H1 (cell line): ENCODE data around the gene EXD3. TPM values are rescaled to one million over a fixed set of nuclear protein-coding genes. Genes with fewer than 3 reads are reported as not detected.

Experiments used
- ATF2 ChIP-seq: IDR thresholded peaks from 2 replicates; pipeline ENCODE4 v1.6.1; 2012; ENCODE audit warnings: low read length, inconsistent platforms
- BACH1 ChIP-seq: IDR thresholded peaks from 2 replicates; pipeline ENCODE4 v1.6.1; 2012; ENCODE audit warnings: low read length, improper control_type of control experiment
- BCL11A ChIP-seq, 2 experiments: IDR thresholded peaks; one replicate each; pipeline ENCODE4 v1.6.1; 2011; ENCODE audit warnings: low read depth in 2 of 2, low read length in 2 of 2, mild to moderate bottlenecking in 2 of 2
- CBX5 ChIP-seq: fragments of 300-800, 300-1000 bp; sonication (generic); IDR thresholded peaks from 2 replicates; pipeline ENCODE4 v1.7.1; 2016; ENCODE audit warnings: antibody characterized with exemption, low read length, low read depth
- CREB1 ChIP-seq: IDR thresholded peaks from 2 replicates; pipeline ENCODE4 v1.6.1; 2012; ENCODE audit warnings: inconsistent platforms
- EP300 ChIP-seq, 2 experiments: IDR thresholded peaks; 1 replicate in 1 of 2; 2 replicates in 1 of 2; pipeline ENCODE4 v1.6.1; 2011 to 2012; ENCODE audit warnings: low read depth in 2 of 2, low read length in 2 of 2, mild to moderate bottlenecking in 2 of 2, borderline replicate concordance in 1 of 2, inconsistent platforms in 1 of 2, moderate library complexity in 1 of 2
- HDAC2 ChIP-seq, 2 experiments: fragments of 300-600 bp in 1 of 2; sonication (generic) in 1 of 2; IDR thresholded peaks; 2 replicates each; pipeline ENCODE4 v1.6.1; 2011 to 2012; ENCODE audit warnings: low read depth in 2 of 2, low read length in 2 of 2, mild to moderate bottlenecking in 2 of 2, moderate library complexity in 2 of 2, borderline replicate concordance in 1 of 2, inconsistent platforms in 1 of 2
- JUN ChIP-seq: IDR thresholded peaks from 2 replicates; pipeline ENCODE4 v1.6.1; 2011; ENCODE audit warnings: low read depth, mild to moderate bottlenecking, improper control_type of control experiment, low read length
- JUND ChIP-seq: IDR thresholded peaks from 2 replicates; pipeline ENCODE4 v1.6.1; 2011; ENCODE audit warnings: mild to moderate bottlenecking, improper control_type of control experiment, low read length
- KDM4A ChIP-seq: IDR thresholded peaks from one replicate; pipeline ENCODE4 v1.7.1; 2012; ENCODE audit warnings: low read depth, mild to moderate bottlenecking, moderate library complexity, low read length, inconsistent platforms; ENCODE audit not compliant: severe bottlenecking
- MAFK ChIP-seq: IDR thresholded peaks from 2 replicates; pipeline ENCODE4 v1.6.1; 2012; ENCODE audit warnings: low read depth, mild to moderate bottlenecking, improper control_type of control experiment, low read length
- NANOG ChIP-seq: IDR thresholded peaks from 2 replicates; pipeline ENCODE4 v1.6.1; 2011; ENCODE audit warnings: low read length, low read depth, mild to moderate bottlenecking, inconsistent platforms; ENCODE audit not compliant: insufficient read depth, poor library complexity, severe bottlenecking
- PHF8 ChIP-seq: fragments of 200-600 bp; sonication (generic); conservative IDR thresholded peaks from 2 replicates; pipeline ENCODE4 v1.7.1; 2012; ENCODE audit warnings: low read depth, mild to moderate bottlenecking, inconsistent platforms, low read length, moderate library complexity
- POLR2A ChIP-seq, 2 experiments: IDR thresholded peaks; 1 replicate in 1 of 2; 2 replicates in 1 of 2; pipeline ENCODE4 v1.6.1; 2011; ENCODE audit warnings: low read depth in 2 of 2, low read length in 2 of 2, mild to moderate bottlenecking in 2 of 2; ENCODE audit errors: control extremely low read depth in 1 of 2
- RAD21 ChIP-seq, 2 experiments: IDR thresholded peaks in 1 of 2; conservative IDR thresholded peaks in 1 of 2; 2 replicates each; pipeline ENCODE4 v1.6.1; 2011; ENCODE audit warnings: low read depth in 2 of 2, low read length in 2 of 2, improper control_type of control experiment in 1 of 2, inconsistent platforms in 1 of 2, mild to moderate bottlenecking in 1 of 2, moderate library complexity in 1 of 2
- RNF2 ChIP-seq: fragments of 200-900, 300-1000 bp; sonication (generic); IDR thresholded peaks from 2 replicates; pipeline ENCODE4 v1.7.1; 2016; ENCODE audit warnings: borderline replicate concordance, low read depth, mild to moderate bottlenecking, antibody characterized with exemption, low read length; ENCODE audit not compliant: poor library complexity, severe bottlenecking; ENCODE audit errors: missing control alignments
- RXRA ChIP-seq: IDR thresholded peaks from 2 replicates; pipeline ENCODE4 v1.6.1; 2011; ENCODE audit warnings: low read depth, mild to moderate bottlenecking, low read length, moderate library complexity; ENCODE audit not compliant: insufficient read depth
- SAP30 ChIP-seq: fragments of 300-600 bp; sonication (generic); IDR thresholded peaks from 2 replicates; pipeline ENCODE4 v1.7.1; 2012; ENCODE audit warnings: low read length, moderate library complexity, mild to moderate bottlenecking, inconsistent platforms; ENCODE audit not compliant: insufficient read depth, insufficient replicate concordance
- SIN3A ChIP-seq, 2 experiments: IDR thresholded peaks in 1 of 2; conservative IDR thresholded peaks in 1 of 2; 2 replicates each; pipeline ENCODE4 v1.6.1; 2011 to 2012; ENCODE audit warnings: low read length in 2 of 2, improper control_type of control experiment in 1 of 2, low read depth in 1 of 2, mild to moderate bottlenecking in 1 of 2
- SP4 ChIP-seq: IDR thresholded peaks from 2 replicates; pipeline ENCODE4 v1.6.1; 2012; ENCODE audit warnings: low read length, inconsistent platforms
- SUZ12 ChIP-seq: fragments of 200-600 bp; sonication (generic); IDR thresholded peaks from 2 replicates; pipeline ENCODE4 v1.6.1; 2012; ENCODE audit warnings: mild to moderate bottlenecking, inconsistent platforms, low read length, moderate library complexity, mixed read lengths
- polyA plus RNA-seq, 7 experiments: library from polyadenylated mRNA; depleted of rRNA in 3 of 7; stranded (reverse) in 5 of 7; unstranded in 2 of 7; fragments of >200 nt in 5 of 7; fragments of 200-250 nt in 2 of 7; gene quantifications; 1 replicate in 5 of 7; 2 replicates in 1 of 7; 4 replicates in 1 of 7; pipeline versions ENCODE4 v1.2.1 to v1.2.3, GENCODE V29; 2011 to 2013; ENCODE audit warnings: missing spikeins in 2 of 7, mixed read lengths in 2 of 7
- total RNA-seq: library from RNA; stranded (reverse); fragmentation: NEBNext Ultra II Directional; extraction: Animal tissue kit (Norgen Biotek cat#: 25700); gene quantifications from 2 replicates; pipeline ENCODE4 v1.2.1, GENCODE V29; 2021

EXD3 gene
- total and polyA plus RNA-seq, 2 of the 8 experiments (the other 6 are each of a cell fraction or from before 2014, with no cell fraction given) = 7.2 to 9.4 TPM

- TF ChIP-seq RAD21 (IDR thresholded peaks at IDR 0.05 in 1 of 2, conservative IDR thresholded peaks at IDR 0.05 in 1 of 2; ENCODE audit: low read depth in 2 of 2, low read length in 2 of 2) = peak; percentile 32 to 54; a peak in 2 of 4 replicates
- no peak for TF ChIP-seq JUN
- no peak for TF ChIP-seq ATF2
- no peak; the same call in 1 of the 2 replicates for TF ChIP-seq PHF8
- TF ChIP-seq JUND = no peak
- TF ChIP-seq SP4 = no peak
- TF ChIP-seq BCL11A (IDR thresholded peaks at IDR 0.05; ENCODE audit: low read depth in 2 of 2, low read length in 2 of 2) = no peak
- no peak for TF ChIP-seq EP300 (IDR thresholded peaks at IDR 0.05; ENCODE audit: borderline replicate concordance in 1 of 2, low read depth in 2 of 2, low read length in 2 of 2)
- no peak for TF ChIP-seq CBX5
- TF ChIP-seq SUZ12 = no peak; the same call in 1 of the 2 replicates
- TF ChIP-seq SAP30 = no peak
- TF ChIP-seq BACH1 = peak; percentile 87
- TF ChIP-seq RXRA = no peak
- TF ChIP-seq RNF2 = no peak
- TF ChIP-seq NANOG = no peak
- no peak for TF ChIP-seq CREB1
- 0 out of 4 replicates have a peak, but pooled peaks of 1 of the 2 experiments have one; percentile 11 for TF ChIP-seq HDAC2 (IDR thresholded peaks at IDR 0.05; ENCODE audit: borderline replicate concordance in 1 of 2, low read depth in 2 of 2, low read length in 2 of 2)
- 0 out of 4 replicates have a peak, but pooled peaks of 1 of the 2 experiments have one; percentile 33 for TF ChIP-seq SIN3A (conservative IDR thresholded peaks at IDR 0.05 in 1 of 2, IDR thresholded peaks at IDR 0.05 in 1 of 2; ENCODE audit: low read depth in 1 of 2, low read length in 2 of 2)
- TF ChIP-seq POLR2A (IDR thresholded peaks at IDR 0.05; ENCODE audit: control extremely low read depth in 1 of 2, low read depth in 2 of 2, low read length in 2 of 2) = no peak
- peak; percentile 36 for TF ChIP-seq KDM4A
- no peak for TF ChIP-seq MAFK
Measured at GRCh38 chr9:137302449-137303150, 120.4 kb downstream of the EXD3 start (continued).
